GM18505 (cell line): Measurements from ENCODE around the gene TXNRD3.
"Not testable (repeated sequence)": the region's sequence is repeated elsewhere in the genome, so short reads cannot be mapped to it uniquely, and the experiment has no call there.

ENCODE experiments used
- ATAC-seq: cut with Tn5 transposase; IDR thresholded peaks from one replicate; pipeline ENCODE4 v1.9.1; 2021; ENCODE audit not compliant: unreplicated experiment
- POLR2A ChIP-seq: IDR thresholded peaks from 4 replicates; pipeline ENCODE4 v1.6.1; 2011; ENCODE audit warnings: borderline replicate concordance; ENCODE audit not compliant: insufficient read depth, insufficient read length; ENCODE audit errors: extremely low read depth

Gene TXNRD3

GRCh38 chr3:126613479-126614188, 41.3 kb downstream of the TXNRD3 start:
- ATAC-seq: no peak
- no peak for TF ChIP-seq POLR2A

- no peak for ATAC-seq
- TF ChIP-seq POLR2A: no peak
Observed at GRCh38 chr3:126612479-126613205, 42.3 kb downstream of the TXNRD3 start.

GRCh38 chr3:126609909-126610308, 45.0 kb downstream of the TXNRD3 start:
- no peak for ATAC-seq
- no peak for TF ChIP-seq POLR2A

GRCh38 chr3:126607214-126607908, 47.6 kb downstream of the TXNRD3 start:
- ATAC-seq: no peak
- no peak for TF ChIP-seq POLR2A

- no peak for TF ChIP-seq POLR2A
Observed at GRCh38 chr3:126606001-126606400, 48.9 kb downstream of the TXNRD3 start.

GRCh38 chr3:126604691-126605090, 50.2 kb downstream of the TXNRD3 start:
- TF ChIP-seq POLR2A: no peak

More at GRCh38 chr3:126606001-126606400, 48.9 kb downstream of the TXNRD3 start:
- ATAC-seq: no peak

GRCh38 chr3:126599101-126599500, 55.8 kb downstream of the TXNRD3 start:
- ATAC-seq: no peak
- no peak for TF ChIP-seq POLR2A

More at GRCh38 chr3:126604691-126605090, 50.2 kb downstream of the TXNRD3 start:
- ATAC-seq: no peak

GRCh38 chr3:126595479-126595878, 59.4 kb downstream of the TXNRD3 start:
- ATAC-seq: not testable (repeated sequence)

GRCh38 chr3:126591515-126591914, 63.4 kb downstream of the TXNRD3 start:
- not testable (repeated sequence) for ATAC-seq

- ATAC-seq: no peak
- no peak for TF ChIP-seq POLR2A
Observed at GRCh38 chr3:126582311-126582710, 72.6 kb downstream of the TXNRD3 start.

GRCh38 chr3:126581569-126581968, 73.4 kb downstream of the TXNRD3 start:
- ATAC-seq: no peak
- no peak for TF ChIP-seq POLR2A

GRCh38 chr3:126580746-126581145, 74.2 kb downstream of the TXNRD3 start:
- TF ChIP-seq POLR2A: no peak
- no peak for ATAC-seq

GRCh38 chr3:126578702-126579101, 76.2 kb downstream of the TXNRD3 start:
- ATAC-seq: no peak
- no peak for TF ChIP-seq POLR2A

- ATAC-seq: no peak
- TF ChIP-seq POLR2A: no peak
Observed at GRCh38 chr3:126577261-126577660, 77.7 kb downstream of the TXNRD3 start.
